AG04450 (cell line): Measurements from ENCODE around the gene DOK6. TPM values are rescaled to one million over a fixed set of nuclear protein-coding genes. Genes with fewer than 3 reads are reported as not detected.

Experiments
- CTCF ChIA-PET: fragments of 300-600, 350-600 bp; formaldehyde crosslinking; extraction: SDS; loops from one replicate; lab custom pipeline; 2022; ENCODE audit warnings: antibody characterized with exemption, inconsistent platforms; lab: Charles Lee
- POLR2A ChIA-PET: fragments of 350-600 bp; formaldehyde crosslinking; extraction: SDS; loops from one replicate; lab custom pipeline; 2021; ENCODE audit warnings: antibody characterized with exemption, inconsistent platforms; lab: Yijun Ruan, JAX
- DNase-seq: peaks from one replicate; pipeline ENCODE4 v3.0.0-alpha.2; 2011; ENCODE audit warnings: low read depth, low spot score
- H3K27ac ChIP-seq: one replicate; pipeline ENCODE4 v1.5.1; 2012; ENCODE audit warnings: low read depth, low read length, control low read depth
- H3K27me3 ChIP-seq: one replicate; pipeline ENCODE4 v1.6.0; 2012; ENCODE audit warnings: low read length; ENCODE audit not compliant: control insufficient read depth, insufficient read depth
- H3K4me3 ChIP-seq: 2 replicates; pipeline ENCODE4 v1.5.1; 2011; ENCODE audit warnings: mild to moderate bottlenecking, low read depth, low read length, control low read depth
- H3K9me3 ChIP-seq: 2 replicates; pipeline ENCODE4 v1.5.1; 2012; ENCODE audit warnings: low read length; ENCODE audit not compliant: control insufficient read depth, insufficient read depth
- polyA plus RNA-seq: library from polyadenylated mRNA; depleted of rRNA; stranded (reverse); fragments of >200 nt; gene quantifications from 2 replicates; pipeline ENCODE4 v1.2.3, GENCODE V29; 2011
- TF ChIP-seq, protein P1 (sequence below): IDR thresholded peaks from 2 replicates; pipeline ENCODE4 v1.5.1; 2011; ENCODE audit warnings: low read depth, low read length, control low read depth, inconsistent platforms

DOK6 gene
- polyA plus RNA-seq, 1 experiment = 0.16 TPM

DNA sequence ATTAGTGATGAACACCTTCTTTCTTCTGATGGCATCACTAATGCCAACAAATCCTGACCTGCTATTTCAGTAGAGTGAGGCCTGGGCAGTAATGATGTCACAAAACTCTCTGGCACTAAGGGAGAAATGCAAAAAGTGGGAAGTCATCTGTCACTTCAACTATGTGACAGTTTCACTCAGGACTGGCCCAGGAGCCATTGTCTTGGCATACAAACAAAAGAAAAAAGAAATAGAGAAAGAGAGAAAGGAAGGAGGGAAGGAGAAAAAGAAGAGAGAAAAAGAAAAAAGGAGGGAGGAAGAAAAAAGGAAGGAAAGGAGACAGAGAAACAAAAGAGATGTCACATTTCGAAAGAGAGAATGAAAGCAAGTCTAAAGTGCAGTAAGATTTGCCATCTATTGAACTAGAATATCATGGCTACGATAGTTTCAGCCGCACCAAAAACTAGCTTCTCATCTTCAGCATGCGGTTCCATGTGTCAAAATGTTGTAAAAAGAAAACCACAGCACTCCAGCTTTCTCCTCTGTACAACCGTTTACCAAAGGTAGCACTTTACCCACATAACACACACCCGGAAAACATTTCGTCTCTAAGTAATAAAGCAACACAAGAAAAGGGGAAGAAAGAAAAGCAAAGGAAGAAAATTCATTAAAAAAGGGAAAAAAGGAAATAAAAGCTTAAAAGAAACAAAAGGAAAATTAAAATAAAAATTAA is 496.9 kb downstream of the DOK6 start:
- CTCF ChIA-PET = no interaction called here
- DNase-seq = no peak
- POLR2A ChIA-PET = no interaction called here

DNA sequence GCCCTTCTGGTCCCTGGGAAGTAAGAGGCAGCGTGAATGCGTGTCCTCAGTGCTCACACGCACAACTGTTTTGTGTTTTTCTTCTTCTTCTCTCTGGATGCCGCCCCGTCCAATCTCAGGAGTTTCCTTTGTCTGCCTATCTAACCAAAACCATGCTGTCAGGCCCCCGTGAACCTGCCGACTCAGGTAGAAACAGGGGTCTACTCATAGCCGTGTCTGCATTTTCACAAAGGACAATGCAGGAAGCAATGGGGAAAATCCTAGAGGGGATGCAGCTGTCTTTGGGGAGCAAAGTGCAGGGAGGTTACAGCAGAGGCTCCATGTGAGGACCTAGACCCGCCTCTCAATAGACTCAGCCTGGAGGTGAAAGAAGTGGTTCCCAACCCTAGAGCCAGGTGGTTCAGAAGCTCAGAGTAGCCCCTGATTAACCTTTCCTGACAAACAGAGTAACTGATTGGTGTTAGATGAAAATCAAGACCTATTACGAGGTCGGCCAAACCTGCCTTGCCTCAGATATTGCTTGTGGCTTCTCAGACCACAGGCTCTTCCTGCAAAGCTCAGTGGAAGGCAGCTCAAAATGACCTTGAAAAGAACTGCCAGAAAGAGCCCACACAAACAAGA is 497.7 kb downstream of the DOK6 start:
- Histone ChIP-seq H3K4me3 (no peak overlapping the region), H3K9me3 (no peaks in the 10 kb centered on the region), H3K27me3 (no peaks in the 10 kb centered on the region), H3K27ac (no peak overlapping the region)
- ChIA-PET CTCF (no interaction called here), POLR2A (no interaction called here)
- TF ChIP-seq, protein P1, sequence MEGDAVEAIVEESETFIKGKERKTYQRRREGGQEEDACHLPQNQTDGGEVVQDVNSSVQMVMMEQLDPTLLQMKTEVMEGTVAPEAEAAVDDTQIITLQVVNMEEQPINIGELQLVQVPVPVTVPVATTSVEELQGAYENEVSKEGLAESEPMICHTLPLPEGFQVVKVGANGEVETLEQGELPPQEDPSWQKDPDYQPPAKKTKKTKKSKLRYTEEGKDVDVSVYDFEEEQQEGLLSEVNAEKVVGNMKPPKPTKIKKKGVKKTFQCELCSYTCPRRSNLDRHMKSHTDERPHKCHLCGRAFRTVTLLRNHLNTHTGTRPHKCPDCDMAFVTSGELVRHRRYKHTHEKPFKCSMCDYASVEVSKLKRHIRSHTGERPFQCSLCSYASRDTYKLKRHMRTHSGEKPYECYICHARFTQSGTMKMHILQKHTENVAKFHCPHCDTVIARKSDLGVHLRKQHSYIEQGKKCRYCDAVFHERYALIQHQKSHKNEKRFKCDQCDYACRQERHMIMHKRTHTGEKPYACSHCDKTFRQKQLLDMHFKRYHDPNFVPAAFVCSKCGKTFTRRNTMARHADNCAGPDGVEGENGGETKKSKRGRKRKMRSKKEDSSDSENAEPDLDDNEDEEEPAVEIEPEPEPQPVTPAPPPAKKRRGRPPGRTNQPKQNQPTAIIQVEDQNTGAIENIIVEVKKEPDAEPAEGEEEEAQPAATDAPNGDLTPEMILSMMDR = no peak
- DNase-seq = no peak

More for the DNA sequence above, 496.9 kb downstream of the DOK6 start:
- no peaks in the 10 kb centered on the region for H3K27me3 ChIP-seq
- TF ChIP-seq, protein P1 = no peak
- no peaks in the 10 kb centered on the region for H3K9me3 ChIP-seq
- no peak overlapping the region for H3K27ac ChIP-seq
- H3K4me3 ChIP-seq = no peak overlapping the region
